HAP-1 (cell line): ENCODE results near the gene STK39.
"Not testable (repeated sequence)": the region's sequence is repeated elsewhere in the genome, so short reads cannot be mapped to it uniquely, and the experiment has no call there.

Experiments
- DNase-seq, 2 experiments: peaks; one replicate each; pipeline ENCODE4 v3.0.0-alpha.2; 2016 to 2020; ENCODE audit warnings: low spot score in 2 of 2
- H3K27me3 ChIP-seq: fragments of 250-450 bp; sonication (Bioruptor Pico); 2 replicates; pipeline ENCODE4 v1.5.1; 2020; ENCODE audit warnings: low read depth, mild to moderate bottlenecking, moderate library complexity
- H3K36me3 ChIP-seq: fragments of 250-450 bp; sonication (Bioruptor Pico); replicated peaks from 2 replicates; pipeline ENCODE4 v1.5.1; 2020; ENCODE audit warnings: mild to moderate bottlenecking
- H3K4me1 ChIP-seq: fragments of 250-450 bp; sonication (Bioruptor Pico); 2 replicates; pipeline ENCODE4 v1.5.1; 2020; ENCODE audit warnings: mild to moderate bottlenecking
- H3K4me3 ChIP-seq: fragments of 250-450 bp; sonication (Bioruptor Pico); 2 replicates; pipeline ENCODE4 v1.5.1; 2020; ENCODE audit warnings: mild to moderate bottlenecking, moderate library complexity
- H3K9me3 ChIP-seq: fragments of 250-450 bp; sonication (Bioruptor Pico); 2 replicates; pipeline ENCODE4 v1.5.1; 2020; ENCODE audit warnings: mild to moderate bottlenecking, moderate library complexity
- in situ Hi-C: fragments of 300-500 bp; cut with MboI; formaldehyde crosslinking; loops from 3 replicates; pipeline ENCODE4 v1.14.3; 2020; ENCODE audit warnings: low sequenced_read_pairs, inconsistent platforms, mixed read lengths

STK39 gene

DNA sequence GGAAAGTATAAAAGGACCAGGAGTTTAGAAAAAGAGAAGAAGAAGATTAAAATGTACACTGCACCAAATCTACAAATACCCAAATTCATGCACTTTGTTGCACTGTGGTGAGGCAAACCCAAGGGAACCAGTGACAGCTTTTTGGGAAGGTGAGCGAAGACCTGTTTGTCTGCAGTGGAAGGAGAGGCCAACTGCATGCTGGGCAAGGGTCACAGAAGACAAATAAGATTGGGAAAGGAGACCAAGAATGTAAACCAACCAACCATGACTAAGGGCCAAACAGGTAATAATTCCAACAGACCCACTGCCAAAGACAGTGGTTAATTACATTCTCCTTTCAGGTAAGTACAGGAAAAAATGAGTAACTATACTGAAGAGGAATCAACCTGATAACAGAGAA, 202.8 kb downstream of the STK39 start:
- no peaks in the 10 kb centered on the region for H3K27me3 ChIP-seq
- no peak overlapping the region for H3K4me3 ChIP-seq
- DNase-seq = no peak
- no peaks in the 10 kb centered on the region for H3K4me1 ChIP-seq
- no peaks in the 10 kb centered on the region for H3K9me3 ChIP-seq
- in situ Hi-C loops = no loop called here
- no peaks in the 10 kb centered on the region for H3K36me3 ChIP-seq

DNA sequence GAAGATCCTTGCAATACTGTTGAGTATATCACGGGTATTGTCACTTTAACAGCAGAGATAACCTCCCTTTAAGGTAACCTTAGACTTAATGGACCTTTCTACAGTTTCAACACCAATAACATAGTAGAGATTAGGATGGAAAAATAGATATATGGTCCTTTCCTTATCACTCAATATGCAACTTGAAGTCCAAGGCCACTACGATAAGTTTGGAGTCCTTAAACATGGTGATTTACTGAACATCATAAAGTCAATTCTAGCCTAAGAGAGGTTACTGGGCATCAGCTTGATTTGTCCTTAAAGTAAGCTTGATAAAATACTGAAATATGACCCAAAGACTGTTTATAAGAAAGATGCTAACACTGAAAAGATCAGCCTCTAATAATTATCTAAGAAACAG, 203.2 kb downstream of the STK39 start:
- in situ Hi-C loops = no loop called here
- H3K4me3 ChIP-seq = no peak overlapping the region
- no peaks in the 10 kb centered on the region for H3K36me3 ChIP-seq
- no peak for DNase-seq
- no peaks in the 10 kb centered on the region for H3K27me3 ChIP-seq
- H3K4me1 ChIP-seq = no peaks in the 10 kb centered on the region
- H3K9me3 ChIP-seq = no peaks in the 10 kb centered on the region

DNA sequence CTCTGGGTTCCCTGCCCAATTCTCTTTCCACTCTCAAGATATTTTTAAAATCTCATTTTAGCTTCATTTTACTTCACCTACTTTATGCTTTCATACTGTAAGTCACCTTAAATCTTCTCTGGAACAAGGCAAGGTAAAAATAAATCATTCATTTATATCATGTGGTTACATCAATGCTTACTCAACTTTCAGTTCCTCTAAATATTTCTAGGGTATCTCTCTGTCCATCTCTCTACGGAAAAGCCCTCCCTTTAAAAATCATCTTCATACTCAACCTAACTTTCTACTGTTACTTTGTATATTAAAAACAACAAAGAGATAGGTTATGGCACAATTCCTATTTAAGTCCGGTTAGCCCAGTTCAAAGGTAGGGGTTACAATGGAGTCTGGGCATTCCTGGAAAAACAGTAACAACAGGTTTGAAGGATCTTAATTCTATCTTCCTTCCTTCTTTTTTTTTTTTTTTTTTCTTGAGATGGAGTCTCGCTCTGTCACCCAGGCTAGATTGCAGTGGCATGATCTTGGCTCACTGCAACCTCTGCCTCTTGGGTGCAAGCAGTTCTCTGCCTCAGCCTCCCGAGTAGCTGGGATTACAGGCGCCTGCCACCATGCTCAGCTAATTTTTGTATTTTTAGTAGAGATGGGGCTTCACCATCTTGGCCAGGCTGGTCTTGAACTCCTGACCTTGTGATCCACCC, 205.1 kb downstream of the STK39 start:
- H3K27me3 ChIP-seq, H3K9me3 ChIP-seq, H3K36me3 ChIP-seq, DNase-seq, in situ Hi-C loops, H3K4me1 ChIP-seq, H3K4me3 ChIP-seq: not testable (repeated sequence)

DNA sequence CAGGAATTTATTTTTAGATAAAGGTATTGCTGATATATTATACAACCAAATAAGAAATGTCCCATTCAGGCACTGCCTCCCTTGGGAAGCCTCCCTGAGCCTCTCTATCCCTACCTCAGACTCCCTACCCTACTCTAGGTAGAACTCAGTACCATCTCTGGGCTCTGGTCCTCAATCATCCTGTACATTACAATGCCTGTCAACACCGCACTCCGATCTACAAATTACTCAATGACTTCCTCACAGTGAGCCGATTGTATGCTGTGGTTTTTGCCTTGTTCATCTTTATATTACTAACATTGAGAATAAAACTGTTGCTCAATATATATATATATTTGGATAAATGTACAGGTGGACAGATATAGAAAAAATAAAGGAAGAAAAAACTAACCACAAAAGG, 207.5 kb downstream of the STK39 start:
- no peak for DNase-seq
- in situ Hi-C loops = no loop called here
- no peaks in the 10 kb centered on the region for H3K9me3 ChIP-seq
- H3K4me1 ChIP-seq = no peaks in the 10 kb centered on the region
- H3K4me3 ChIP-seq = no peak overlapping the region
- H3K36me3 ChIP-seq = no peaks in the 10 kb centered on the region
- H3K27me3 ChIP-seq = no peaks in the 10 kb centered on the region

DNA sequence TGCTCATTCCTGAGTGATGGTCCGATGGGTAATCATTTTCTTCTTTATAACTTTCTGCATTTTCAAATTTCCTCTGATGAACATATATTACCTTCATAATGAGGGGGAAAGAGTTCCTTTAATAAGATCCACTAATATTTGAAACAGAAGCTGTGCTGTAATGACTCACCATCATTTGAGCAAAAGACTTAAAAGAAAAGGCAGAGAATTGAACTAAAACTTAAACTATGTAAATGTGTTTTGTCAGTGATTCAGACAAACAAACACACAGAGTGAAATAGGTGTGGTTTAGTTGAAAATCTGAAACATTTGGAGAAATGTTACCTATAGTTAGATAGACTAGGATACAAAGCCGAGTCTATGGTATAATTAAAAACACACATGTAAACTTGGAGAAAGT, 209.6 kb downstream of the STK39 start:
- in situ Hi-C loops = no loop called here
- H3K4me1 ChIP-seq = no peaks in the 10 kb centered on the region
- no peak overlapping the region for H3K4me3 ChIP-seq
- no peaks in the 10 kb centered on the region for H3K9me3 ChIP-seq
- no peaks in the 10 kb centered on the region for H3K36me3 ChIP-seq
- no peaks in the 10 kb centered on the region for H3K27me3 ChIP-seq
- DNase-seq = no peak

DNA sequence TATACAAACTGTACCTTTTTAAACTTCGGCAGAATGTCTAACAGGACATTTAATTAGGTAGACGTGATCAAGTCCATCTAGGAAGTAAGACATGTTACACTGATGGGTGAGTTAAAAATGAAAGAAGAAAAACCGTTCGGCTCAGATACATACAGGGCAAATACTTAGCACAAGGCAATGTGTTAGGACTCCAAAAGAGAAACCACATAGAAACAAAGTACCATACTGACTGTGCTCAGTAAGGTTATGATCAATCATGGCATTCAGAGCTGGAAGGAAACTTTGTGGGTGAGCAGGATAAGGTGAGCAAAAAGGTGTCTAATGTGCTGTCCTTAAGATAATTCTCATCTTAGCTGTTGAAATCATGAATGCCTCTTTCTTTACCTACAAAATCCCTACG, 211.9 kb downstream of the STK39 start:
- no peak for DNase-seq
- Histone ChIP-seq H3K4me3 (no peak overlapping the region), H3K36me3 (no peaks in the 10 kb centered on the region), H3K9me3 (no peaks in the 10 kb centered on the region), H3K27me3 (no peaks in the 10 kb centered on the region), H3K4me1 (no peaks in the 10 kb centered on the region)
- in situ Hi-C loops = no loop called here

DNA sequence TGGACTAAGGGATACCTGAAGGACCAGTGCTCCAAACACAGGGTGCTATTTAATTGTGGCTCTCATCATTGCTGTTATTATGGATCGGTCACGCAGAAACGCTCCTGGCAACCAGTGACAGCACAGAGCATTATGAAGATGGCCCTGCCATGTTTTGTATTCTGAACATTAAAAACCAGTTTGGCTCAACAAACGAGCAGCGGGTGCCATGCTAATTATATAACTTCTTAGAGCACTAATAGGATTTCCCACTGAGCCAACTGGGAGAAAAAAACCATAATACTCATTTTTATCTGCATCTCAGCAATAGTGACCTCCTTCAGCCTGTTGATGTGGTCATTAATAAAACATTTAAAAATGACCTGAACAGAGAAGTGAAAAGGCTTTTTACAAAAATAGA, 212.8 kb downstream of the STK39 start:
- Histone ChIP-seq H3K9me3 (no peaks in the 10 kb centered on the region), H3K4me3 (no peak overlapping the region), H3K4me1 (no peaks in the 10 kb centered on the region), H3K36me3 (no peaks in the 10 kb centered on the region), H3K27me3 (no peaks in the 10 kb centered on the region)
- in situ Hi-C loops = no loop called here
- no peak for DNase-seq

DNA sequence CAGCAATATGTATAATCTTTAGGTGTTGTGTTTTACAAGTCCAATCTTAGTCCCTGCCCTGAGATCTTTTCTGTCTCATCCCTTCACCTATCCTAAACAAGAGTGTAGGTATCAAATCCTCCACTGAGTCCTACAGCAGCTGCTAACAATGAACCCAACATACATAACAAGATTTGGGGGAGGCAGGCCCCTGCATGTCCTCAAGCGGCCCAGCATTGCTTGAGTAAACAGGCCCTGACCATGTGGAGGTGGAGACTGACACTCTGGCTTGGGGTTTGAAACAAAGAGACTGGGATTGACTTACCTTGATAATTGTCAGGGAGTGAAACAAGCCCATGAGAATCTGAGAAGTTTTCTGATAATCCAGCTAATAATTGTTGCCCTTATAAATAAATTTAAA, 213.4 kb downstream of the STK39 start:
- in situ Hi-C loops = no loop called here
- H3K4me1 ChIP-seq = no peaks in the 10 kb centered on the region
- no peaks in the 10 kb centered on the region for H3K9me3 ChIP-seq
- no peaks in the 10 kb centered on the region for H3K27me3 ChIP-seq
- DNase-seq = no peak
- no peak overlapping the region for H3K4me3 ChIP-seq
- no peaks in the 10 kb centered on the region for H3K36me3 ChIP-seq

DNA sequence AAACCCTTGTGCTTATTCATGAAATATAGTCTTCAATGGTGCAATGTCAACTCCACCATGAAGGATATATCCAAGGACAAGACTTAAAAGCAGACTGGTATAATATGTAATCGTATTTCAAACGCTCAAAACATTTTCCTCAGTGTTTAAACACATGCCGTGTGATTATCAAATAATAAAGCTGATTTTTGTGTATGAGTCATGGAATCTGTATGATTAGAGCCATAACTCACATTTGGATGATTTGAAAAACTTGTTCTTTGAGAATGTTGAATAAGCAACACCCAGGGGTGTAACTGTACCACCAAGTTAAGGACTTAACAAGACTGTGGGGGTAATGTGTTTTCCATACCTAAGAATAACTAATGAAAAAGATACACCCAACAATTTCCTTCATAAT, 215.3 kb downstream of the STK39 start:
- Histone ChIP-seq H3K9me3 (no peaks in the 10 kb centered on the region), H3K36me3 (no peaks in the 10 kb centered on the region), H3K4me1 (no peaks in the 10 kb centered on the region), H3K4me3 (no peak overlapping the region), H3K27me3 (no peaks in the 10 kb centered on the region)
- DNase-seq = no peak
- in situ Hi-C loops = no loop called here

DNA sequence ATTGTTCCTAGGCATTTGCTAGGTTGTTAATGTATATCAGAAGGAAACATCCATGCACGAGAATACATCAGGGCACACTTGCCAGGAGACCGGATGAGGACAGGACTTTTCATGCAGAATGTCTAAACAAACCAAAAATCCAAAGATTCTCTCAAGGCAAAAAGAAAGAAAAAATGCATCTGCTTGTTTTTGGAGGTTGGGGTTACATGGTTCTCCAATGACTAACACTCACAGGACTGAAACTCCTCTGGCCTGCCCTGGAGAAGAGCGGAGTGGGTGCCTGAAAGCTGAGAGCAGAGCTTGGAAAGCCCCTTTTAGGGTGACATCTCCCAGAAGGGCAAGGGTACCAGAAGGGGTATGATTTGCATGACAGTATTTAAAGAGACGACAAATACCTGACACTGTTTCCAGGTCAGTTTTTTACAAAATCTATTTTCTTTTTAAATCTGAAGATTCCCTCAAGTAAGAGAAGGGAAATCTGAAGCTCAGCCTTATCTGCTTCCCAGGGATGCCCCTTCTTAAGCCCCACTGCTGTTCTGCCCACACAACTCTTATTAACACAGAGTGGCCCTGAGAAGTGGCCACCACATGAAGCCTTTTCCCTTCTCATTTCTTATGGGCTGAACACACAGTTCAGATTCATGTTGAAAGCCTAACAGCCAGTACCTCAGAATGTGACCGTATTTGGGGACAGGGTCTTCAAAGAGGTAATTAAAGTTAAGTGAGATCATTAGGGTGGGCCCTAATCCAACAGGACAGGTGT, 216.4 kb downstream of the STK39 start:
- no peak for DNase-seq
- in situ Hi-C loops = no loop called here
- H3K9me3 ChIP-seq = no peaks in the 10 kb centered on the region
- H3K27me3 ChIP-seq = no peaks in the 10 kb centered on the region
- H3K4me1 ChIP-seq = no peaks in the 10 kb centered on the region
- no peak overlapping the region for H3K4me3 ChIP-seq
- H3K36me3 ChIP-seq = no peaks in the 10 kb centered on the region

DNA sequence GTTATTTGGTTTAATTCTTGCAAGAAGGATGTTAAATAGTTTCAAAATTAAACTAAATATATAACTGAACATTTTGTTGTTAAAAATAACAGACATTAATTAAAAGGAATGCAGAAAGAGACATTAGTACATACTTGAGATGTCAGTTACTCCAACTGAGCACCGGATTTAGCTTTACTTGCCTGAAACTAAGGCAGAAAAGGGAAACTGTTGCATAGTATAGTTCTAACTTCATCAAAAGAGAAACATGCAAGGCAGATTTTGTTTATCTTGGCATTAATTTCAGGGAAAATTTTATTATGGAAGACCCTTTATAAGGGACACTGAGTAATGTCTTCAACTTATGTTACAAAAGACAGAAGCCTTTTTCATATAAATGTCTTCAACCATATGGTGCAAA, 218.3 kb downstream of the STK39 start:
- DNase-seq = no peak
- H3K9me3 ChIP-seq = no peaks in the 10 kb centered on the region
- no peak overlapping the region for H3K4me3 ChIP-seq
- H3K27me3 ChIP-seq = no peaks in the 10 kb centered on the region
- H3K4me1 ChIP-seq = no peaks in the 10 kb centered on the region
- H3K36me3 ChIP-seq = no peaks in the 10 kb centered on the region
- in situ Hi-C loops = no loop called here

DNA sequence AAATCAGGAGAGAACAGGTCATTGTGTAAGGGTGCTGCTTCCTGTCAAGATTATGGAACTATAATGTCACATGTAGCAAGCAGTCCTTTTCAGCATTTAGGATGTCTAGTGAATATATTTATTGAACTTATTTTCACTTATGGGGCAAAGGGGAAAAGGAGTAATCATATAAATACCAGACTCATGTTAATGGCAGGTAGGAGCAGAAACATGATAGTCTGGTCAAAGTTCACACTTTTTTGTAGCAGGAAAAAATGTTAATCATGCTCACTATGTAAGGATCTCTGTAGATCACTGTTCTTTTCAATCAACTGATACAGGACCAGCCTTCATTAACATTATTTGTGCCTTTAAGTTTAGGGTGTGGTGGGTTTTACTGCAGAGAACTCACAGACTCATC, 219.0 kb downstream of the STK39 start:
- H3K36me3 ChIP-seq = no peaks in the 10 kb centered on the region
- no peaks in the 10 kb centered on the region for H3K4me1 ChIP-seq
- no peak for DNase-seq
- no peaks in the 10 kb centered on the region for H3K27me3 ChIP-seq
- in situ Hi-C loops = no loop called here
- H3K9me3 ChIP-seq = no peaks in the 10 kb centered on the region
- H3K4me3 ChIP-seq = no peak overlapping the region

DNA sequence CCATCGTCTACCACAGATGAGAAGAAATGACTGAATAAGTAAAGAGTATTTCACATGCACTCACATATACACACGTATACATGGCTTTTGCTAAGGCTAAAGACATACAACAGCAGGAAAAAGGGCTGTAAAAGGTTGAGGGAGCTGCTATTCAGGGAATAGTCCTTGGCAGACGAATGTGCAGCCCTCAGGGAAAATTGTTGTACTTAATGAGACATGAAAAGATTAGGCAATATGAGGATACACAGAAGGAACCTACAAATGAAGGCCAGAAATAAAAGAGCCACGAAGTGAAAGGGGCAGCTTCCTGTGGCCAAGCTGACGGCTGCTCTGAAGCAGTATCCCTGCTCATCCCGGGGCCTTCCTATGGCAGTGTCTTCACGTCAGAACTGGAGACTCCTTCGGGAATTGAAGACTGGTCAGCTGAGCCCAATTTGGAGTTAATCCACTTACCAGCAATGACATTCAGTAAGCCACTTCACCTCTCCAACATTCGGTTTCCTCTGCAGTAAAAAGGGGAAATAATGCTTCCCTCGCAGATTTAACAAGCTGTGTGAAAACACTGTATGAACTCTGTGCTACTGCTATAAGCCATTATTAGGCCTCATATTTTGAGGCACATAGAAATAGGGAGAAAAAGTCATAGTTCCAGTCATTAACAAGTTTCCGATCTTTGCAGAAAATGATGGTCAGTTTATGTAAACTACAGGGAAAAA, 221.8 kb downstream of the STK39 start:
- Histone ChIP-seq H3K36me3 (no peaks in the 10 kb centered on the region), H3K9me3 (no peaks in the 10 kb centered on the region), H3K4me3 (no peak overlapping the region), H3K4me1 (no peaks in the 10 kb centered on the region), H3K27me3 (no peaks in the 10 kb centered on the region)
- DNase-seq = no peak
- in situ Hi-C loops = no loop called here

DNA sequence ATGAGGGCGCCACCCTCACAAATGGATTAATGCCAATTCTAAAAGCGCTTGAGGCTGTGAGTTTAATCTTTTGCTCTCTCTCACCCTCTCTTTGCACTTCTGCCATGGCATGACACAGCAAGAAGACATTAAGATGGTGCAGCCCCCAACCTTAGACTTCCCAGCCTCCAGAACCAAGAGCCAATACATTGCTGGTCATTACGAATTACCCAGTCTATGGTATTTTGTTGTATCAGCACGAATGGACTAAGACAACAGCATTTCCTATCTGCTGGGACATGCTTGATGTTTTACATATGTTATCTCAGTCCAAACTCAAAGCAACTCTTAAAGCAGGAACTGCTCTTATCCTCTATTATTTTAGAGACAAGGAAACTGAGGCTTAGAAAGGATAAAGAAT, 222.9 kb downstream of the STK39 start:
- no peak overlapping the region for H3K4me3 ChIP-seq
- no peak for DNase-seq
- no peaks in the 10 kb centered on the region for H3K4me1 ChIP-seq
- no peaks in the 10 kb centered on the region for H3K36me3 ChIP-seq
- in situ Hi-C loops = no loop called here
- H3K9me3 ChIP-seq = no peaks in the 10 kb centered on the region
- no peaks in the 10 kb centered on the region for H3K27me3 ChIP-seq
